GM12891 (cell line): ENCODE results near the gene SLC16A9.

ENCODE experiments used
- POLR2A ChIP-seq: IDR thresholded peaks from 2 replicates; pipeline ENCODE4 v1.6.1; 2011; ENCODE audit warnings: low read depth, low read length, control low read depth
- POLR2AphosphoS5 ChIP-seq: IDR thresholded peaks from 2 replicates; pipeline ENCODE4 v1.6.1; 2011; ENCODE audit warnings: low read depth, low read length, control low read depth
- POU2F2 ChIP-seq: IDR thresholded peaks from 2 replicates; pipeline ENCODE4 v1.6.1; 2011; ENCODE audit warnings: low read depth, mild to moderate bottlenecking, control low read depth, low read length, moderate library complexity
- SPI1 ChIP-seq: IDR thresholded peaks from 2 replicates; pipeline ENCODE4 v1.6.1; 2011; ENCODE audit warnings: low read depth, low read length, control low read depth
- TAF1 ChIP-seq: IDR thresholded peaks from 2 replicates; pipeline ENCODE4 v1.6.1; 2011; ENCODE audit warnings: low read depth, low read length, control low read depth

- TF ChIP-seq TAF1 (no peak), SPI1 (no peak), POLR2A (no peak), POU2F2 (no peak), POLR2AphosphoS5 (no peak)
These were observed 3.7 kb downstream of the SLC16A9 start for GRCh38 chr10:59705931-59706330.
